H1 (cell line): ENCODE data around the gene COPA. TPM values are rescaled to one million over a fixed set of nuclear protein-coding genes. Genes with fewer than 3 reads are reported as not detected.

ENCODE experiments used
- CTBP2 ChIP-seq: IDR thresholded peaks from 2 replicates; pipeline ENCODE4 v1.7.0; 2011; ENCODE audit warnings: borderline replicate concordance, mild to moderate bottlenecking, moderate library complexity, mixed read lengths, low read length; ENCODE audit not compliant: insufficient read depth, insufficient read length
- JUN ChIP-seq: IDR thresholded peaks from 2 replicates; pipeline ENCODE4 v1.6.1; 2011; ENCODE audit warnings: low read depth, mild to moderate bottlenecking, improper control_type of control experiment, low read length
- SP2 ChIP-seq: IDR thresholded peaks from 2 replicates; pipeline ENCODE4 v1.6.1; 2012; ENCODE audit warnings: mild to moderate bottlenecking, low read length, inconsistent platforms
- polyA plus RNA-seq, 7 experiments: library from polyadenylated mRNA; depleted of rRNA in 3 of 7; stranded (reverse) in 5 of 7; unstranded in 2 of 7; fragments of >200 nt in 5 of 7; fragments of 200-250 nt in 2 of 7; gene quantifications; 1 replicate in 5 of 7; 2 replicates in 1 of 7; 4 replicates in 1 of 7; pipeline versions ENCODE4 v1.2.1 to v1.2.3, GENCODE V29; 2011 to 2013; ENCODE audit warnings: missing spikeins in 2 of 7, mixed read lengths in 2 of 7
- total RNA-seq: library from RNA; stranded (reverse); fragmentation: NEBNext Ultra II Directional; extraction: Animal tissue kit (Norgen Biotek cat#: 25700); gene quantifications from 2 replicates; pipeline ENCODE4 v1.2.1, GENCODE V29; 2021
- TF ChIP-seq, protein P1 (sequence below): IDR thresholded peaks from 2 replicates; pipeline ENCODE4 v1.6.1; 2012; ENCODE audit warnings: low read length, inconsistent platforms

COPA gene
- total and polyA plus RNA-seq, 2 of the 8 experiments (the other 6 are each of a cell fraction or from before 2014, with no cell fraction given), result 78.2 to 115 TPM

- TF ChIP-seq, protein P1, sequence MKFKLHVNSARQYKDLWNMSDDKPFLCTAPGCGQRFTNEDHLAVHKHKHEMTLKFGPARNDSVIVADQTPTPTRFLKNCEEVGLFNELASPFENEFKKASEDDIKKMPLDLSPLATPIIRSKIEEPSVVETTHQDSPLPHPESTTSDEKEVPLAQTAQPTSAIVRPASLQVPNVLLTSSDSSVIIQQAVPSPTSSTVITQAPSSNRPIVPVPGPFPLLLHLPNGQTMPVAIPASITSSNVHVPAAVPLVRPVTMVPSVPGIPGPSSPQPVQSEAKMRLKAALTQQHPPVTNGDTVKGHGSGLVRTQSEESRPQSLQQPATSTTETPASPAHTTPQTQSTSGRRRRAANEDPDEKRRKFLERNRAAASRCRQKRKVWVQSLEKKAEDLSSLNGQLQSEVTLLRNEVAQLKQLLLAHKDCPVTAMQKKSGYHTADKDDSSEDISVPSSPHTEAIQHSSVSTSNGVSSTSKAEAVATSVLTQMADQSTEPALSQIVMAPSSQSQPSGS, result no peak
- TF ChIP-seq JUN (no peak), SP2 (no peak), CTBP2 (no peak)
Observed at GRCh38 chr1:160251011-160251410, 92.0 kb downstream of the COPA start (continued).
